ENCODE data around the gene ABCF2.

DNA sequence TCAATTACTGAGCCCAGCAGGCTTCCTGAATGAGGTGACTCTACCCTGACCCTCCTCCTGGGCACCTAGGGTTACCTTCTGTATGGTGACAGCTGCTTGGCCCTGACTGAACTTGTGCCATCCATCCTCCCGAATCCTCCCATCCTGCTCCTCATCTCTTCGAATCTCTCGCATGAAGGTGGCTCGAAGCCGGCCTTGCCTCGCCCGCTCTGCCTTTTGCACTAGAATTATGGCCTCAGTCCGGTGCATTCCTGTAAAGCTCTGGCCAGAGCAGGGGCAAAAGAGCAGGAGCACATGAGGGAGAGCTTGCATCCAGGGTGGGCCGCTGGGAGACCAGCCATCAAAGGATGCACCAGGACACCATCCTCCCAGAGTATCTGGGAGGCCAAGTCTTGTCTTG is 24.2 kb downstream of the ABCF2 start:
- TF ChIP-seq, protein P1, sequence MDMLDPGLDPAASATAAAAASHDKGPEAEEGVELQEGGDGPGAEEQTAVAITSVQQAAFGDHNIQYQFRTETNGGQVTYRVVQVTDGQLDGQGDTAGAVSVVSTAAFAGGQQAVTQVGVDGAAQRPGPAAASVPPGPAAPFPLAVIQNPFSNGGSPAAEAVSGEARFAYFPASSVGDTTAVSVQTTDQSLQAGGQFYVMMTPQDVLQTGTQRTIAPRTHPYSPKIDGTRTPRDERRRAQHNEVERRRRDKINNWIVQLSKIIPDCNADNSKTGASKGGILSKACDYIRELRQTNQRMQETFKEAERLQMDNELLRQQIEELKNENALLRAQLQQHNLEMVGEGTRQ (IDR thresholded peaks at IDR 0.05; ENCODE audit: borderline replicate concordance, low read depth, low read length) = no peak
- TF ChIP-seq, protein P2, sequence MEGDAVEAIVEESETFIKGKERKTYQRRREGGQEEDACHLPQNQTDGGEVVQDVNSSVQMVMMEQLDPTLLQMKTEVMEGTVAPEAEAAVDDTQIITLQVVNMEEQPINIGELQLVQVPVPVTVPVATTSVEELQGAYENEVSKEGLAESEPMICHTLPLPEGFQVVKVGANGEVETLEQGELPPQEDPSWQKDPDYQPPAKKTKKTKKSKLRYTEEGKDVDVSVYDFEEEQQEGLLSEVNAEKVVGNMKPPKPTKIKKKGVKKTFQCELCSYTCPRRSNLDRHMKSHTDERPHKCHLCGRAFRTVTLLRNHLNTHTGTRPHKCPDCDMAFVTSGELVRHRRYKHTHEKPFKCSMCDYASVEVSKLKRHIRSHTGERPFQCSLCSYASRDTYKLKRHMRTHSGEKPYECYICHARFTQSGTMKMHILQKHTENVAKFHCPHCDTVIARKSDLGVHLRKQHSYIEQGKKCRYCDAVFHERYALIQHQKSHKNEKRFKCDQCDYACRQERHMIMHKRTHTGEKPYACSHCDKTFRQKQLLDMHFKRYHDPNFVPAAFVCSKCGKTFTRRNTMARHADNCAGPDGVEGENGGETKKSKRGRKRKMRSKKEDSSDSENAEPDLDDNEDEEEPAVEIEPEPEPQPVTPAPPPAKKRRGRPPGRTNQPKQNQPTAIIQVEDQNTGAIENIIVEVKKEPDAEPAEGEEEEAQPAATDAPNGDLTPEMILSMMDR (IDR thresholded peaks at IDR 0.05) = no peak
- no peak for TF ChIP-seq RCOR1 (IDR thresholded peaks at IDR 0.05; ENCODE audit: low read length)
- no peak for TF ChIP-seq POLR2AphosphoS5 (IDR thresholded peaks at IDR 0.05; ENCODE audit: low read depth, low read length)
- TF ChIP-seq, protein P3, sequence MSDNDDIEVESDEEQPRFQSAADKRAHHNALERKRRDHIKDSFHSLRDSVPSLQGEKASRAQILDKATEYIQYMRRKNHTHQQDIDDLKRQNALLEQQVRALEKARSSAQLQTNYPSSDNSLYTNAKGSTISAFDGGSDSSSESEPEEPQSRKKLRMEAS (IDR thresholded peaks at IDR 0.05; ENCODE audit: low read depth) = no peak

Data from SK-N-SH (cell line).